ENCODE data around the gene TNS1. TPM values are rescaled to one million over a fixed set of nuclear protein-coding genes. Genes with fewer than 3 reads are reported as not detected.

TNS1 gene
- total RNA-seq, 2 experiments from 2014 or later, result 0.92 to 0.97 TPM

DNA sequence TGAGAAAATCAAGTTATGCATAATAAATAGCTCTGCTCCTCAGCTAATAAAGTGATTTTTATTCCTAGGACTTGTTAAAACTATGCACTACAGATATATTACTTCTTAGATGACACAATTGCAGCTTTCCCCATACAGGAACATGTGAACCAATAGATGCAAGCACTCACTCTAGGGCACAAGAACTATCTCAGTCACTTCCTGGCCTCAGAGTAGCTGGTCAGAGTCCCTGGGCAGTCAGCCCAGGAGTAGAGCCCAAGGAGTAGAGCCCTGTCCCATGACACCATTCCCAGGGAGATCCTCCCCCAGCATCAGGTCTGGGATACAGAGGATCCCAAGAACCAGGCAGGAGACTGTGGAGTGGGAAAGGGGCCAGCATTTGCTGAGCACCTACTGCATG is 2.7 kb downstream of the TNS1 start:
- intact Hi-C loops (cut with micrococcal nuclease), result no loop called here
- peaks cover 2% of the 10 kb centered on the region for H3K27me3 Mint-ChIP-seq
- peaks cover 7% of the 10 kb centered on the region for H3K4me1 Mint-ChIP-seq (ENCODE audit: low read depth)
- no peaks in the 10 kb centered on the region for H3K36me3 Mint-ChIP-seq
- DNase-seq, result no peak
- POLR2A ChIA-PET, result no interaction called here
- CTCF ChIA-PET, result interaction anchor here (1.3 to 1.8 kb wide), 2 partner anchors 13 to 34 kb away, joined by 3 to 6 read pairs; no protein-coding TSS in a partner anchor
- no peak overlapping the region for H3K27ac Mint-ChIP-seq
- H3K9me3 Mint-ChIP-seq, result no peaks in the 10 kb centered on the region
- no peak overlapping the region for H3K4me3 Mint-ChIP-seq

DNA sequence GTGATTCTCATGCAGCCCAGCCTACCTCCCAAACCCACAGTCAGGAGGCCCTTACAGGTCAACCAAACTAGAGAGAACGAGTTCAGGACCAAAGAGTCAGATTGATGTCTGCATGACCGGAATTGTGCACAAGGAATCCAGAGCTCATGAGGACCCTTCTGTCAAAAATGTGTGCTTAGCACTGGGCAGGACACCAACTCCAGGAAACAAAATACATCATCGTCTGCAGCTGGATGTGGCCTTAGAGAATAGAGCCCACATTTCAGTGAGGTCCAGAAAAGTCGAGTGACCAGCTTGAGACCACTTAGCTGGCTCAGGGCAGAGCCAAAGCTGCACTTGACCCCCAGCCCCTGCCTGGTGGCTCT is 3.2 kb downstream of the TNS1 start:
- POLR2A ChIA-PET, result no interaction called here
- H3K27ac Mint-ChIP-seq, result no peak overlapping the region
- CTCF ChIA-PET, result interaction anchor here (0.8 to 1.8 kb wide), 4 partner anchors 12 to 214 kb away, joined by 3 to 6 read pairs (median 3); no protein-coding TSS in a partner anchor
- H3K9me3 Mint-ChIP-seq, result no peaks in the 10 kb centered on the region
- intact Hi-C loops (cut with micrococcal nuclease), result no loop called here
- DNase-seq, result no peak
- peaks cover 3% of the 10 kb centered on the region for H3K4me1 Mint-ChIP-seq (ENCODE audit: low read depth)
- peaks cover 2% of the 10 kb centered on the region for H3K27me3 Mint-ChIP-seq
- H3K36me3 Mint-ChIP-seq, result no peaks in the 10 kb centered on the region
- H3K4me3 Mint-ChIP-seq, result no peak overlapping the region

DNA sequence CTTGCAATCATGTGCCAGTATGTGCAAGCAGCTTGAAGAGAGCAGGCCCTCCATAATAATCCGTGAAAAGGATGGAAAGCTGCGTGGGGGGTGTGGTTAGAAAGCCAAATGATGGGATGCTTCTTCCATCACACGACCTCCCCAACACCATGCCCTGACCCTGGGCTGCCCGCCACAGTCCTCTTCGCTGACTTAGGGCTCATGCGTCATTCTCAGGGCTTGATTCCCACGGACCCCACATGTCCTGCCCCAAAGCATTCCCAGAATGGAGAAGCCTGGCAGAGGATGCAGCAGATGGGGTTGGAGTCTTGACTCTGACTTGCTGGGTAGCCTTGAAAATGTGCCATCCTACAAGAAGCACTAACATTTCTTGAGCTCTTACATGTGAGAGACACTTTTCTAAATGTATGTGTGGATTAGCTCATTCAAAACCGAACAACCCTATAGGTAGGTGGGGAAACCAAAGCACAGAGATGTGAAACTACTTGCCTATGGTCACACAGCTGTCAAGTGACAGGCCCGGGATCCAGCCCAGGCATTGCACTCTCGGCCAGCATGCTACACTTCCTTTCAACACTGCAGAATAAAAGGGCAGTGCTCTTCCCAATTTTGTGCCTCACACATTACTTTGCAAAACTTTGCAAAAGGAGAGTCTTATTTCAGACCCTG is 3.7 kb downstream of the TNS1 start:
- Mint-ChIP-seq H3K27ac (no peak overlapping the region), H3K4me3 (no peak overlapping the region), H3K27me3 (peaks cover 2% of the 10 kb centered on the region), H3K36me3 (no peaks in the 10 kb centered on the region), H3K4me1 (ENCODE audit: low read depth) (no peaks in the 10 kb centered on the region), H3K9me3 (no peaks in the 10 kb centered on the region)
- DNase-seq, result no peak
- intact Hi-C loops (cut with micrococcal nuclease), result no loop called here
- ChIA-PET POLR2A (no interaction called here), CTCF (interaction anchor here (0.8 to 1.8 kb wide), 4 partner anchors 10 to 213 kb away, joined by 3 to 6 read pairs (median 3); no protein-coding TSS in a partner anchor)

DNA sequence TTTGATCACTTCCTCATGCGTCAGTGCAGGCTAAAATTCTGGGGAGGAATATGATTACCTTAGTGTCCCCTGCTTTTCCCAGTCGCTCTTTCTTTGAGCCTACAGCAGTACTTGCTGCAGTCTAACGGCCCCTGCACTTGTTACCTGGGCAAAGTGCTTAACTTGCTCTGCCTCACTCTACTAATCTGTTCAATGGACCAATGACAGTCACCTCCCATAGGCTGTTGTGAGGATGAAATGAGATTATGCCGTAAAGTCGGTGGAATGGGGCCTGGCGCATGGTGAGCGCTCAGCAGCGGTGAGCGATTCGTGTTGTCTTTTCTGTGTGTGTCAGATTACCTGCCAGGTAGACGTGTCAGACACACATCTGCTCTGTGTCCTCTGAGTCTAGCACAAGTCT is 5.3 kb downstream of the TNS1 start:
- CTCF ChIA-PET, result no interaction called here
- H3K4me3 Mint-ChIP-seq, result no peak overlapping the region
- intact Hi-C loops (cut with micrococcal nuclease), result no loop called here

DNA sequence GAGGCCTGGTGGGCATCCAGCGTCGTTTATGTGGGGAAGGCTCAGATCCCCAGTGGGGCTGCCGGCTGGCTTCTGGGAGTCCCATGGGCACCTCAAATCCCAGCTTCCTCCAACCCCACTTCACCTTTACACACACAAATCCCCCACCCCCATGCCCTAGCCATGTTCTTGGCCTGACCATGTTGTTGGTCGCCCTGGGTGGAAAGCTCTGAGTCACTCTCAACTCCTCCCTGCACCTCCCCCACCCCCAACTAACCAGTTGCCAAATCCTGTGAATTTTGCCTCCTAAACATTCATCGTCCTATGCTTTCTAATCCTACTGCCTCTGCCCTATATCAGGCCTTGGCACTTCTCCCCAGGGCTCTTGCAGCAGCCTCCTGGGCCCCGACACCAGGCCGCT is 6.4 kb downstream of the TNS1 start:
- no peak overlapping the region for H3K27ac Mint-ChIP-seq
- H3K4me3 Mint-ChIP-seq, result no peak overlapping the region
- ChIA-PET CTCF (interaction anchor here (1.1 kb wide), 1 partner anchor 212 kb away, joined by 5 read pairs; no protein-coding TSS in a partner anchor), POLR2A (no interaction called here)
- no peaks in the 10 kb centered on the region for H3K36me3 Mint-ChIP-seq
- peaks cover 5% of the 10 kb centered on the region for H3K27me3 Mint-ChIP-seq
- no peak for DNase-seq
- H3K9me3 Mint-ChIP-seq, result no peaks in the 10 kb centered on the region
- intact Hi-C loops (cut with micrococcal nuclease), result no loop called here
- no peaks in the 10 kb centered on the region for H3K4me1 Mint-ChIP-seq (ENCODE audit: low read depth)

More for the DNA sequence above, 5.3 kb downstream of the TNS1 start:
- no peak for DNase-seq
- H3K27ac Mint-ChIP-seq, result no peak overlapping the region
- peaks cover 4% of the 10 kb centered on the region for H3K27me3 Mint-ChIP-seq
- H3K9me3 Mint-ChIP-seq, result no peaks in the 10 kb centered on the region
- no peaks in the 10 kb centered on the region for H3K4me1 Mint-ChIP-seq (ENCODE audit: low read depth)
- POLR2A ChIA-PET, result no interaction called here
- no peaks in the 10 kb centered on the region for H3K36me3 Mint-ChIP-seq

DNA sequence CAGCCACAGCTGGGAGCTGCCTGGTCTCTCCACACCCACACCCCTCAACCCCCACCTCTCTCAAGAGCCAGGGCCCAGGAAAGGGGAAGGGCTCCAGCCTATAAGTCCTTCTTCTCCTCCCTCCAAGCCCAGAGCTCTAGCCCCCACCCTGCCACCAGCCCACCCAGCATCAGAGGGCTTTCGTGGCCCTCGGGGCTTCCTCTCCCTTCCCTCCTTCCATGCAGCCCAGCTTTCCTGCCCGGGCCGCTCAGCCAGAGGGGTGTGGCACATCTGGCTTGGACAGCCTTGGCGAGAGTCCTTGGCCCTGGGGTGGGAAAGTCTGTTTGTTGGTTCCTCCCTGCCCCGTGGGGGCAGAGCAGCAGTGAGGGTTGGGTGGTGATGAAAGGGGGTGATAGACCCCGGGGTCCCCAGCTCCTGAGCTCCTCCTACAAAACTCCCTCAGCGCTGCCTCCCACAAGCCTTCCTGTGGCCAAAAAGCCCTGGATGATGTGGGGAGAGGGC is 7.0 kb downstream of the TNS1 start:
- CTCF ChIA-PET, result interaction anchor here (1.1 to 4.3 kb wide), 2 partner anchors 207 to 211 kb away, joined by 5 to 25 read pairs; no protein-coding TSS in a partner anchor
- Mint-ChIP-seq H3K4me1 (ENCODE audit: low read depth) (no peaks in the 10 kb centered on the region), H3K4me3 (no peak overlapping the region), H3K27ac (no peak overlapping the region), H3K9me3 (no peaks in the 10 kb centered on the region), H3K36me3 (no peaks in the 10 kb centered on the region), H3K27me3 (peaks cover 5% of the 10 kb centered on the region)
- intact Hi-C loops (cut with micrococcal nuclease), result no loop called here
- no peak for DNase-seq
- POLR2A ChIA-PET, result no interaction called here

DNA sequence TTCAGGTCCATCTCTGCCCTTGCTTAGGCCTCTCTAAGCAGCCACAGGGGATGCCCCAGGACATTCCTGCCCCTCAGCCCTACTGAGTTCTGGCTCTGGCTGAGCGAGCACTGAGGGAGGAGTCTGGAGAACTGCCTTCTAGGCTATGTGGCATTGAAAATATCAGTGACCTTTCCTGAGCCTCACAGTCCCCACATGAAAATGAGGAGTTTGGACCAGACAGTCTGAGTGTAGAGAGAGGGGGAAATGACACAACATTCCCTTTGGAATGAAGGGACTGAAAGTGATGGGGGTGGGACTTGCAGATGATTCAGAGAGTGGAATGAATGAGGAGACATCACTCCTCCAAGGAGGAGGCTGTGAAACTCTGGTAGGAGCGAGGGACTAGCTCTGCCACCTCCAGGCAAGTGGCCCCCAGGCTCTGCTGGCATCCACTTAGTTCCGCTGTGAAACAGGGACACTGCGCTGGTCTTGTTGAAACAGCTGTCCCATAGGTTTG is 8.0 kb downstream of the TNS1 start:
- intact Hi-C loops (cut with micrococcal nuclease), result loop anchor here (1.0 kb wide), 1 partner anchor 210 kb away; no protein-coding TSS in a partner anchor
- CTCF ChIA-PET, result interaction anchor here (0.9 to 4.3 kb wide), 11 partner anchors 9 to 209 kb away, joined by 3 to 46 read pairs (median 6); no protein-coding TSS in a partner anchor
- no peak overlapping the region for H3K27ac Mint-ChIP-seq
- H3K4me1 Mint-ChIP-seq (ENCODE audit: low read depth), result no peaks in the 10 kb centered on the region
- H3K4me3 Mint-ChIP-seq, result no peak overlapping the region
- H3K9me3 Mint-ChIP-seq, result no peaks in the 10 kb centered on the region
- H3K27me3 Mint-ChIP-seq, result peaks cover 5% of the 10 kb centered on the region
- POLR2A ChIA-PET, result no interaction called here
- no peaks in the 10 kb centered on the region for H3K36me3 Mint-ChIP-seq
- no peak for DNase-seq

DNA sequence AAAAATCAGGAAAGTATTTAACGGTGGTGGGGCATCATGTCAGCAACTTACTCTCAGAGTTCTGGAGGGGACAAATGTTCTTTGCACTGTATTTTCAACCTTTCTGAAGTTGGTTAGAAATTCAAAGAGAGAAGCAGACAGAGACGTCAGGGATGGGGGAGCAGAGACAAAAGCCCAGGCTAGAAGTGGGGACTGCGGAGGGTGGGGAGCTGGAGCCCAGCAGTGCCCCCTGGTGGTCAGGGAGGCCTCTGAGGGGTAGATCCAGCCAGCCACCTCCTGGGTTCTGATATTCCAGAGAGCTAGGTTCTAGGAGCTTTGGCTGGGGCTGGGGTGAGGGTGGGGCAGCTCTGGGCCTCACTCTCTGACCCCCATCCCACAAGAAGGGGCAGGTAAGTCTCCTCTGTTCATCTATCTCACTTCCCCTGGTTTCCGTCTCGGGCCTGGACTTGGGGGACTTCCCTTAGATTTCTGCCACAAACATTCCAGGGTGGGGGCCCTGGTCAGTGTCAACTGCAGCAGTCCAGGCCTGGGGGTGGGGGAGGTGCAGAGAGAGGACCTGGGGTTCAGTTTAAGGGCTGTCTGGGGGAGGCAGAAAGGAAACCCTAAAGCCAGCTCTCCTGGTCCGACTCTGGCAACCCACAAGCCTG is 8.9 kb downstream of the TNS1 start:
- no peaks in the 10 kb centered on the region for H3K4me1 Mint-ChIP-seq (ENCODE audit: low read depth)
- no peaks in the 10 kb centered on the region for H3K36me3 Mint-ChIP-seq
- DNase-seq, result peak; percentile 68
- peaks cover 5% of the 10 kb centered on the region for H3K27me3 Mint-ChIP-seq
- intact Hi-C loops (cut with micrococcal nuclease), result loop anchor here (1.0 kb wide), 1 partner anchor 209 kb away; no protein-coding TSS in a partner anchor
- ChIA-PET POLR2A (no interaction called here), CTCF (interaction anchor here (0.6 to 4.3 kb wide), 16 partner anchors 8 to 208 kb away, joined by 3 to 46 read pairs (median 5); no protein-coding TSS in a partner anchor)
- no peak overlapping the region for H3K4me3 Mint-ChIP-seq
- no peak overlapping the region for H3K27ac Mint-ChIP-seq
- H3K9me3 Mint-ChIP-seq, result no peaks in the 10 kb centered on the region

DNA sequence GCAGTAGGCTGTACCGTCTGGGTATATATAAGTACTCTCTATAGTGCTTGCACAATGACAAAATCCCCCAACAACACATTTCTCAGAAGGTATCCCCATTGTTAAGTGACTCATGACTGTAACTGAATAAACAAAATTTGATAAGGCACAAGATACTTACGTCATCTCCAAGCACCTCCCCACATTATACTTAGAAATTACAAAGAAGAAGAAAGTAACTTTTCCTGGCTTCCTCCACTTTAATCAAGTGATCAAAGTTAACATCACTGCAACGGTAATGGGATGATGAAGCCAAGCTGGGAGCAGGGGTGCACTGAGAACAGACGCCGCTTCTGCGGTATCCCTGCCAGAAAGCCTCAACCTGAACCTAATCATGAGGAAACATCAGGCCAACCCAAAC is 9.7 kb downstream of the TNS1 start:
- no peak for DNase-seq
- H3K27ac Mint-ChIP-seq, result no peak overlapping the region
- H3K4me3 Mint-ChIP-seq, result no peak overlapping the region
- H3K4me1 Mint-ChIP-seq (ENCODE audit: low read depth), result peaks cover 3% of the 10 kb centered on the region
- ChIA-PET POLR2A (no interaction called here), CTCF (interaction anchor here (0.7 to 4.3 kb wide), 15 partner anchors 7 to 210 kb away, joined by 3 to 46 read pairs (median 5); no protein-coding TSS in a partner anchor)
- H3K36me3 Mint-ChIP-seq, result no peaks in the 10 kb centered on the region
- peaks cover 5% of the 10 kb centered on the region for H3K27me3 Mint-ChIP-seq
- no peaks in the 10 kb centered on the region for H3K9me3 Mint-ChIP-seq
- intact Hi-C loops (cut with micrococcal nuclease), result no loop called here

DNA sequence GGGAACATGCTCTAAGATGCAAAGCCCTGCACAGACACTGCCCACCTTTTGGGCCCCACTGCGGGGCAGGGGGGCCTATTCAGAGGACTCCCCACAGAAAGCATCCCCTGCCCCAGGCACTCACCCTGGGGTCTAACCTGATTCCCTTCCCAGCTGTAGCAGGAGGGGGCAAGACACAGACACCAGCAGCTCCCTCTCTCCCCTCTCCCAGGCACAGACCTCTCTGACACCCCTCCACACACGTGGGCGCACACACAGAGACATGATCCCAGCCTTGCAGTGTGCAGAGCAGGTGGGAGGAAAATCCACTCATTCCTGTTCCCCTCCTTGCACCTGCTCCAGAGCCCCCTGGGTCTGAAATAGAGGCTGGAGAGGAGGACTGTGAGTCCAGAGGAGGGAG is 10.7 kb downstream of the TNS1 start:
- Mint-ChIP-seq H3K4me3 (no peak overlapping the region), H3K27me3 (peaks cover 5% of the 10 kb centered on the region), H3K9me3 (no peaks in the 10 kb centered on the region), H3K36me3 (no peaks in the 10 kb centered on the region), H3K27ac (no peak overlapping the region), H3K4me1 (ENCODE audit: low read depth) (peaks cover 3% of the 10 kb centered on the region)
- POLR2A ChIA-PET, result no interaction called here
- CTCF ChIA-PET, result interaction anchor here (1.1 to 4.3 kb wide), 3 partner anchors 203 to 209 kb away, joined by 3 to 46 read pairs (median 25); no protein-coding TSS in a partner anchor
- no peak for DNase-seq
- intact Hi-C loops (cut with micrococcal nuclease), result no loop called here

DNA sequence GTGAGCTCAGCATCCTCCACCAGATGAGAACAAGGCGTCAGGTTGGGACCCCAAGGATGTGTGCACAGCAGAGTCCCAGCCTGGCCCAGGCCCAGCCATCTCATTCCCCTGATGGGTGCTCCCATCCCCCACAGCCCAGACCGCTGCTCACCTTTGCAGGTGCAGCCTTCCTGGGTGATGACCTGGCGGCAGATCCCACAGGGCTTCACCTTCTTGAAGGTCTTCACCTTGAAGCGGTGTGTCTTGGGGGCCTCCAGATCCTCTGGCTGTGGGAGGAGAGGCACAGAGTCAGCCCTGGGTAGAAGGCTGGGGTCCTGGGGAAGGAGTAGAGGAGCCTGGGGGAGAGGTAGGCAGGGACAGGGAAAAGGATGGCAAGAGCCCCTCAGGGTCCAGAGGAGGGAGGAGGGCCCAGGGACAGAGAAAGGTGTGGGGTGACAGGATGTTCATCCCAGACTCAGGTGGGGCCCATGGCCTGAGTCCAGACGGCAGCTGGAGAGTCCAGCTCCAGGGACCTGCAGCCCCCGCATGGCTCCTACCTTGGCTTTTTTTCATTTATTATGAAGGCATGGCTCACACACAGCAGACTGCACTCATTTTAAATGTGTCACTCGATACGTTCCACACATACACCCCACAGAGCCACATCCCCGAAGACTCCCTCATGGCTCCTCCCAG is 11.9 kb downstream of the TNS1 start:
- Mint-ChIP-seq H3K4me3 (no peak overlapping the region), H3K36me3 (no peaks in the 10 kb centered on the region), H3K9me3 (no peaks in the 10 kb centered on the region), H3K27ac (no peak overlapping the region), H3K4me1 (ENCODE audit: low read depth) (peaks cover 3% of the 10 kb centered on the region), H3K27me3 (peaks cover 5% of the 10 kb centered on the region)
- ChIA-PET POLR2A (no interaction called here), CTCF (interaction anchor here (0.6 to 1.1 kb wide), 3 partner anchors 199 to 206 kb away, joined by 3 to 4 read pairs (median 3); no protein-coding TSS in a partner anchor)
- DNase-seq, result no peak
- intact Hi-C loops (cut with micrococcal nuclease), result no loop called here

DNA sequence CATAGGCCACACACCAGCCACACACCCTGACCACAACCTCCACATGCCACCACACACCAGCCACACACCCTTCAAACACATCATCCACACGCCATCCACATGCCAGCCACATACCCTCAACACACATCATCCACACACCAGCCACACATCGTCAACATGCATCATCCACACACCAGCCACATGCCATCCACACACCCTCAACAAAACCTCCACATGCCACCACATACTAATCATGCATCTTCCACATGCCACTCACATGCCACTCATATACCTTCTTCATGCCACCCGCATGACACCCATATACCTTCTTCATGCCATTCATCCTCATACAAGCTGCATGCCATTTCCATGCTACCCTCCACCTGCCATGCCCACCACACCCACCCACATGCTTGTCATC is 12.4 kb downstream of the TNS1 start:
- H3K36me3 Mint-ChIP-seq, result no peaks in the 10 kb centered on the region
- H3K27ac Mint-ChIP-seq, result no peak overlapping the region
- intact Hi-C loops (cut with micrococcal nuclease), result no loop called here
- POLR2A ChIA-PET, result no interaction called here
- peaks cover 3% of the 10 kb centered on the region for H3K4me1 Mint-ChIP-seq (ENCODE audit: low read depth)
- peaks cover 5% of the 10 kb centered on the region for H3K27me3 Mint-ChIP-seq
- no peak overlapping the region for H3K4me3 Mint-ChIP-seq
- DNase-seq, result no peak
- no peaks in the 10 kb centered on the region for H3K9me3 Mint-ChIP-seq
- CTCF ChIA-PET, result interaction anchor here (0.6 to 1.1 kb wide), 3 partner anchors 198 to 205 kb away, joined by 3 to 4 read pairs (median 3); no protein-coding TSS in a partner anchor
